Raji (cell line): ENCODE results near the gene ADAM12.

Experiments
- POLR2A ChIP-seq: IDR thresholded peaks from 2 replicates; pipeline ENCODE4 v1.6.1; 2011; ENCODE audit warnings: low read depth, low read length, control low read depth; ENCODE audit not compliant: insufficient read depth

ADAM12 gene

DNA sequence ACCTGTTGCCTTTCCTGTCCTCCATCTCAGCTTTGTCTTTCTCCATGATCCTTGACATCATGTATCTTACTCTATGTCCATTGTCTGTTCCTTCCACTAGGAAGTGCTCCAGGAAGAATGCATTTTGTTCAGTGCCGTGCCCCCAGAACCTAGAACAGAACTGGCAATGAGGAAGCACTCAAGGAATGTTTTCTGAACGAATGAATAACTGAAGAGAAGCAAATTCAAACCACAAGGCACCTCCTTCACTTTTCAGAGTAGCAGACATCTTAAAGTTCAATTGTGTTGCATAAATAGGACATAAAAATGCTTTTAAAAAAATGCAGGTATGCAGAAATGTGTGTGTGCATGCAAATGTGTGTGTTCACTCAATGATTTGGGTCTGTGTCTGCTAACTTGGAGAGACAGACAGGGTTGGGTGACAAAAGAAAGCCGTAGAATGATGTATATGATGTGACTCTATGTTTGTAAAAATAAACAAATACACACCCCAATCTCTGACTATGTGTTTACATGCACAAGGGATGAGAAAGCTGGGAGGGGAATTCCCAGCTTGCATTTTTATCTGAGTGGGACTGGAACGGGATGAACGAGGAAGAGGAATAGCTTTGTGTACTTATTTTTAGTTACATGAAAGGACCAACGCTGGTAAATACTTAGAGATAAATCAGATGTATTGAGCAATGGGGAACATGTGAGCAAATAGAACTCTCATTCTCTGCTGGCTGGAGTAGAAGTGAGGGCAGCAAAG is 254.2 kb downstream of the ADAM12 start:
- TF ChIP-seq POLR2A, result no peak

DNA sequence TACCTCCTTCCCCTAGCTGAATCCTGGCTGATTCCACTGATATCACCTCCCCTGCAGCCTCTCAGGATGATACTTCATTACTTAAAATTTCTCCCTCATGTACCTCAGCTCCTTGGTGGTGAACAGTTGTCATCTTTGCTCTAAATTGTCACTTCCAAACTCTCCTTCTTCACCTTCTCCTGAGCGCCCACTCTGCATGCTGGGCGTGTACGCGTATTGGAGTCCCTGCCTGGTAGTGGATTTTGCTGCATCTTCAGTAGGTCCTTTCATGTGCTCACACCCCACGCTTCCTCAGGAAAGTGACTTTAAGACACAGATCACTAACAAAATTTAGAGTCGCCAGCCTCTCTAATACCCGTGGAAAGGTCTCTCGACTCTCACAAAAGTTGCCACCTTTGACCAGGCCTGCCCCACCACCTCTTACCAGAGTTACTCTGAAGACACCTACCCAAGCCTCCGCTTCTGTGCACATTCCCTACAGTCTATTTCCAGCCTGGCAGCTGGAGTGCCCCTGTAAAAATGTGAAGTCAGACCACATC is 255.1 kb downstream of the ADAM12 start:
- no peak for TF ChIP-seq POLR2A

DNA sequence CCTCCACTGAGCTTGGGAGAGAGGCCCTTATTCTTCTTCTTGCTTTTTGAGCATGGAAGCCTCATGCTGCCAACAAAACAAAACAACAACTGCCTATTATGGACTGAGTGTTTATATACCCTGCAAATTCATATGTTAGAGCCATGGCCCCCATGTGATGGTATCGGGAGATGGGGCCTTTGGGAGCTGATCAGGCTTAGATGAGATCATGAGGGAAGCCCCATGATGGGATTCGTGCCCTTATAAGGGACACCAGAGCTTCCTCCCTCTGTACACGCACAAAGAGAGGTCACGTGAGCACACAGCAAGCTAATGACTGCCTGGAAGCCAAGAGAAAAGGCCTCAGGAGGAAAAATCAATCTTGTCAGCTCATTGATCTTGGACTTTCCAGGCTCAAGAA is 256.9 kb downstream of the ADAM12 start:
- no peak for TF ChIP-seq POLR2A

DNA sequence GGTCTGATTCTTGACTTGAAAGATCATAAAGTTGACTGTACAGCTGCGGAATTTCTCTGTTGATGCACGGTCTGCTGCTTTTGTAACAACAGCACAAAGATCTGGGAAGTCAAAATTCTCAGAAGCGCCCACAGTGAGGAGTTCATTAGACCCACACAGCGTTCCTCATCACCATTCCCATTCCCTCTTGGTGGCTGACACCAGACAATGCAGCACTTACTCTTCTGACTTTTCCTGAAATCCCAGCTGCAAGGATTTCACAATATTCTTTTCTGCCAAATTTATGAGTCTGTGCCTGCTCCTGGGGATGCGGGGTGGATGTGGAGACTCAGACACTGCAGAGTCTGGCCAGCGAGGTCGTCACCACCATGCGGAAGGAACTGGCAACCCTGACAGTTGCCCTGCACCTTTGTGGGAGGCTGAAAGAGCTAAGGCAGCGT is 258.0 kb downstream of the ADAM12 start:
- TF ChIP-seq POLR2A, result no peak

DNA sequence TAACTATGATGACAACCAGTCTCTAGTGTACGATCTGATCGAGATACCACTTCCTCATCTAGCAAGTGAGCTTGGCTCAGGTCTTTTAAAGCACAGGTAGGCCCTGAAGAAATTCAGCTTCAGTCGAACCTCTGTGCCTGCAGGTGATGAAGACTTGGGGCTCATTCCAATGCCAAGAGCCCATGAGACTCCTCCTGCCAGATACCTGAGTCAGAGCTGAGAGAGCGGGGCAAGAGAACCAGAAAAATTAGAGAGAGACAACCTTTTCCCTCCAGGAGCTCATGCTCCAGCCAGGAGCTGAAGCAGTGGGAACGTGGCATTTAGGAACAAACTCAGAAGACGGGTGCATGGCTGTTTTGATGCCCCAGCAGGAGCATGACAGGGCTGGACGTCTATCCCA is 259.3 kb downstream of the ADAM12 start:
- no peak for TF ChIP-seq POLR2A

DNA sequence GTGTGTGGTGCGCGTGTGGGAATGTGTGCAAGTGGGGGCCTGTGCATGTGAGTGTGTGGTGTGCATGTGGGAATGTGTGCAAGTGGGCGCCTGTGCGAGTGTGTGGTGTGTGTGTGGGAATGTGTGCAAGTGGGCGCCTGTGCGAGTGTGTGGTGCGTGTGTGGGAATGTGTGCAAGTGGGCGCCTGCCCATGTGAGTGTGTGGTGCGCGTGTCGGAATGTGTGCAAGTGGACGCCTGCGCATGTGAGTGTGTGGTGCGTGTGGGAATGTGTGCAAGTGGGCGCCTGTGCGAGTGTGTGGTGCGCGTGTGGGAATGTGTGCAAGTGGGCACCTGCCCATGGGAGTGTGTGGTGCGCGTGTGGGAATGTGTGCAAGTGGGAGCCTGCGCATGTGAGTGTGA is 259.7 kb downstream of the ADAM12 start:
- no peak for TF ChIP-seq POLR2A

DNA sequence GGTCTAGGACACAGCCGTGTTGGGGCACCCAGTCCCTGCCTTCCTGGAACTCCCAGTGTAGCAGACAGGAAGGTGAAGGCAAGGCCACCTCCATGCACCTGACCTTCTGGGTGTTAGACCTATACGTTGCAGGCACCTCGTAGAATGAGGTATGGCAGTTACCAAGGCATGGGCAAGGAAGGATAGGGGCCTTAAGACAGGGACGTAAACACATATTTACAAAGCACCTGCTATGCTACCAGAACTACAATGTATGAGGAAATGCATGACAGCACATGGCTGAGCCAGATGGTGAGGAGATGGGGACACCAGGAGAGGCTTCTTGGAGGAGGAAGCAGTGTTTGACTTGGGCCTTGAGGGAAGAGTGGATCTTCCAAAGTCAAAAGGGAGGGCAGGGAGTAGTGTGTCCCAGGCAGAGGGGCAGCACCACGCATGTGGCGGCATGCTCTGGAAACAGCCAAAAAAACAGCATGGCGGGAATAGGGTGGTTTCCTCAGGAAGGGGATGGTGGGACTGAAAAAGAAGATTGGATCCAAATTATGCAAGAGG is 260.7 kb downstream of the ADAM12 start:
- no peak for TF ChIP-seq POLR2A

DNA sequence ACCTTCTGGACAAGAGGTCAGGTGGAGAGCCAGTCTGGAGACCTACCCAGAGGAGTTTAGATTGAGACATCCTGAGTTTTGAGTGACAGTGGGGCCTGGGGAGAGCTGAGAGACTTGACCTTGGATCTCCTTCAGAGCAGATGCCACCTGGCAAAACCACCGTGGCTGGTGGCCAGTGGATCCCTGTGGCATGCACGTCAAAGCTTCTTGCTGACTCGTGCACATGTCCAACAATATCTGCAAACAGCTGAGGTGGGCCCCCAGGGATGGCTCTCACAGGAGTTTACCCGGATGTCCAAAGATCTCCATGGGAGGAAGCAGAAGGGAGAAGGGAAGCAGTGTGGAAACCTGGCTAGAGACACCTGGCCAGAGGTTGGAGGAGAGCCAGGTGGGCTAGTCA is 261.4 kb downstream of the ADAM12 start:
- no peak for TF ChIP-seq POLR2A

DNA sequence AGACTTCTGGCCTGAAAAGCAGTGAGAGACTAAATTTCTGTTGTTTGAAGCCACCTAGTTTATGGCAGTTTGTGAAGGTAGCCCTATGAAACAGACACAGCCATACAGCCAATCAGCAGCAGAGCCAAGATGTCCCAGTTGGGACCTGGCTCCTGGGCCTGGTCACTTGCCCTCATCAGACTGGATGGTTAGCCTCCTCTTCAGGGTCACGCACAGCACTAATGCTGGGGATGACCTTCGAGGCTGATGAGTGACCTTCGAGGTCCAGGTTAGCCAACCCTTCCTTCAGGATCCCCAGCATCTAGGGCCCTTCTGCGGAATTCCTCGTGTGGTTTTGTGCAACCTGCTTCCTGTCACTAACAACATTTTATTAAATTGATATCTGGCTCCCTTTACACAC is 262.3 kb downstream of the ADAM12 start:
- no peak for TF ChIP-seq POLR2A

DNA sequence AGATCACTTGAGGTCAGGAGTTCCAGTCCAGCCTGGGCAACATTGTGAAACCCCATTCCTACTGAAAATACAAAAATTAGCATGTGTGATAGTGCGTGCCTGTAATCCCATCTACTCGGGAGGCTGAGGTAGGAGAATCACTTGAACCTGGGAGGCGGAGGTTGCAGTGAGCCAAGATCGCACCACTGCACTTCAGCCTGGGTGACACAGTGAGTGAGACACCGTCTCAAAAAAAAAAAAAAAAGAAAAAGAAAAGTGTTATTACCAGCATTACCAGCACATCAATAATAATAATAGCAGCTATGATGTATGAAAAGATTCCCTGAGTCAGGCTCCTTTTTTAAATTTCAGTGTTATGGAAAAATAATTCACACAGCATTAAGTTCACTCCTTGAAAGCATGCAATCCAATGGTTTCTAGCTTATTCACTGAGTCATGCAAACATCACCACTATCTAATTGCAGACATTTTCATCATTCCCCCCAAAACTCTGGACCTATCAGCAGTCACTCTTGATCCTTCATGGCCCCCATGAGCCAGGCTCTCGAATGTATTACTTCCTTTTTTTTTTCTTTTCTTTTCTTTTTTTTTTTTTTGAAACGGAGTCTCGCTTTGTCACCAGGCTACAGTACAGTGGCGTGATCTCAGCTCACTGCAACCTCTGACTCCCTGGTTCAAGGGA is 263.5 kb downstream of the ADAM12 start:
- no peak for TF ChIP-seq POLR2A

DNA sequence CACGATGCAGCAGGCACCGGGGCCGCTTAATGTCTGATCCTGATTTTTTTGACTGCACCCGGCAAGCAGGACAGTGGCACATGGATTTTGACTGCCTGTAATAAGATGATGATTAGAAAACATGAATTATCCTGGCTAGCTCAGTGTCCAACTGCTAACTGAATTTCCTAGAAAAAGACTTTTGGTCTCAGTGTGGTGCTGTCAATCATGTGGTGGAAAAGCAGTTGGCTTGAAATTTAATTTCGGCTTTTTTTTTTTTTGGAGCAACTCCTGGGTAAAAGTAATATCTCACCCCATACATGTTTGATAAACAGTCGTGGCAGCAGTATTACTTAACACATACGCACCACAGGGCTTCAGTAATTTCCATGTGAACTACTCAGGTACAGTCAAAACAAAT is 264.2 kb downstream of the ADAM12 start:
- no peak for TF ChIP-seq POLR2A

DNA sequence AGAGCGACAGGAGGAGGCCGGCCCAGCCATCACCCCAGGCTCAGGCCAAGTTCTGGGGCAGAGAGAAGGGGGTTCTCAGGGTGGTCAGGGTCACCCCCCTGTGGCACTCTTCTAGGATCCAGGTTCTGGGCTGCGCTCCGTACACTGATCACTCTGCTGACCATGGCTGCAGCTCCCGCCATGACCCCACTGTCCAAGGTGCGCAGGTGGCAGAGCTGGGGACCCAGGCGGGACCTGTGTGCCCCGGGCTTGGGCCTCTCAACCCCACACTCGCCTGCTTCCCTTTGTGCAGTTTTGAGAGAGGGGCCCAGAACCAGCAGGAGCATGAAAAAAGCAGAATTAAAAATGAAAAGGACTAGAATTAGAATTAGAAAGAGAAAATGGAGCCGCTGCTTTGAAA is 264.8 kb downstream of the ADAM12 start:
- TF ChIP-seq POLR2A, result no peak

DNA sequence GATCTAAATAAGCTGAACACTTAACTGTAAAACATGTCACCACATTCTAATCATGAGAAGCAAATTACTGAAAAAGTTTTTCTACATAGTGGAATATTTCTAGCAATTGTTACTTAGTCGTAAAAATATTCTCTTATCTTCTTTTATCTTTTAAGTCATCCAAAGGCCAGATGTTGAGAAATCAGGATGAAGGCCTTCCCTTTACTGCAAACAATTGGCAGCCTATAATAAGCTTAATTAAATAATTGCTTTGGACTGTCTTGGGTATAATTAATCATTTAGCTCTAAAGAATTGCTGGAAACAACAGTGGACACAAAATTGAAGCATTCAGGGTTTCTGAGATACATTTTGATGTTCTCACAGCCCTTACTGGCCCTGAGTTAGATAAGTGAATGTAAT is 265.4 kb downstream of the ADAM12 start:
- TF ChIP-seq POLR2A, result no peak

DNA sequence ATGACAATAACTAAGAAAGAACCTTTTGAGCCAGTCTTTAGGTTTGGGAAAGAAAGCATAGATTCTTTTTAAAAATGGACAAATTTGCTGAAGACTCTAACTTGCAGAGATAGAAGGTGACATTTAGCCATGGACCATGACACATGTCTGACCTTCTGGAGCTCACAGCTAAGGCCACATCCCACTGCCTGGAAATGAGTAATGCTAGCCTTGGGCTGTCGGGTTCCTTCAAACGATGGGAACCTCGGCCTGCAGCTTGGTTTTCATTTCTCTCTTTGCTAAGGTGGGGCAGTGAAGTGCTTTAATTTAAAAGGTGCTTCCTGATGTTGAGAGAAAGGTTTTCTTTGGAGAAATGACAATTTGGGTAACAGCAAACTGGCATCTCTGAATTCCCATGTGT is 268.7 kb downstream of the ADAM12 start:
- no peak for TF ChIP-seq POLR2A

DNA sequence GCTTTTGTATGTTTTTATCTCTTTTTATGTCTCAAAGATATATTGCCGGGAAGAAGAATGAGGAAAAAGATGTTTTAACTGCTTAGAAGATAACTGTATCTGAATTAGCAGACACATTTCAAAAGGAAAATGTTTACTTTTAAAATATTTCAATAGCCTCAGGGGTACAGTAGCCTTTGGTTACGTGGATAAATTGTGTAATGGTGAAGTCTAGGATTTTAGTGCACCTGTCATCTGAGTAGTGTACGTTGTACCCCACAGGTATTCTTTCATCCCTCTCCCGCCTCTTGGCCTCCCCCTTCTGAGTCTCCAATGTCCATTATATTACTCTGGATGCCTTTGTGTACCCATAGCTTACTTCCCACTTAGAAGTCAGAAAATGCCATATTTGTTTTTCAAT is 269.8 kb downstream of the ADAM12 start:
- no peak for TF ChIP-seq POLR2A

DNA sequence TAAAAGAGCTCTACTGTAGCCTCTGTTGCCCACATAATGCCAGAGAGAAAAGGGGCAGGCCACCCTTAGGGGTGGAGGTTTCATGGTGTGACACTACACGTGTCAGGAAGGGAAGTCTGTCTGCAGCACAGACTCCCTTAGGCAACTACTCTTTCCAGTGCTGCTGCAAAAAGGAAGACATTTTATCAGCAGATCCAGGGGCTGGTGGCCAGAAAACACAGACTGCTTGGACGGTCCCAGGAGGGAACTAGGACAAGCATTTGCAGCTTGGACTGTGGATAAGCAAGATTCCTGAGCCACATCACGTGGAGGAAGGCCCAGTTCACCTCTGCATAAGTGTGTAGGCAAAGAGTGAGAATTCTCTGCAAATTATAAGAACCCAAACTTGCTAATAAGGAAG is 271.1 kb downstream of the ADAM12 start:
- TF ChIP-seq POLR2A, result no peak
